CD4-positive, alpha-beta T cell treated with Interferon alpha-2 for 1 hour (primary cell): ENCODE measurements around the gene PLXNB2.

ENCODE experiments used
- DNase-seq, 2 donors: peaks; one replicate each; pipeline ENCODE4 v3.0.0-alpha.2; 2020 to 2022

Gene PLXNB2

GRCh38 chr22:50225200-50225969 lies 82.1 kb downstream of the PLXNB2 start:
- no peak for DNase-seq
